ENCODE data around the gene SFXN3. TPM values are rescaled to one million over a fixed set of nuclear protein-coding genes. Genes with fewer than 3 reads are reported as not detected.

The SFXN3 gene
- total RNA-seq, 1 experiment from 2014 or later = 5.6 TPM

DNA sequence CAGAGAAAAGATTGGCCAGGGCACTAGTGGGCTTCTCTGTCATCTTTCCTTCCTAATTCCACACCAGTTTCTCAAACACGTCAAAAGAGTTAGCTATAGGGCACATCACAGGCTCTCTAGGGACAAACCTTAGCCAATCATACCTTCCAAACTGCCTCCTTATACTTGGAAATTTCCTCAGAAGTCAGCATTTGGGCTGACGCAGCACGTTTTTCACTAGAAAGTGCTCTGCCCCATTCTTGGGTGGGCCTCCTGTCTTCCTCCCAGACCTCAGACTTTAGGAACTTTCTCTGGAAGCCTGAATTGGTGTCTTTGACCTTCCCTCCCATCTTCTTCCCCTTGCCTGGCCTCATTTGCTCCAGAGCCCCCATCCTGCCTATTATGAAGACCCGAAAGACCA lies 11.1 kb downstream of the SFXN3 start:
- ATAC-seq = no peak
- Mint-ChIP-seq H3K36me3 (no peaks in the 10 kb centered on the region), H3K4me3 (peak overlapping the region; percentile 94), H3K9me3 (no peaks in the 10 kb centered on the region), H3K4me1 (peaks cover 28% of the 10 kb centered on the region), H3K27ac (peak overlapping the region; percentile 92), H3K27me3 (ENCODE audit: low read depth) (peaks cover 59% of the 10 kb centered on the region)
- DNase-seq (ENCODE audit: low spot score) = no peak
- TF ChIP-seq EMX1 (CRISPR knock-in tag; IDR thresholded peaks at IDR 0.05) (no peak), ELF4 (CRISPR knock-in tag; IDR thresholded peaks at IDR 0.05; ENCODE audit: low read depth) (no peak)
- ChIA-PET POLR2A (interaction anchor here (0.9 to 1.9 kb wide), 6 partner anchors 11 to 100 kb away, joined by 3 to 10 read pairs (median 5); partner anchors contain the start of genes KAZALD1, PDZD7 and SFXN3), CTCF (interaction anchor here (0.7 to 9.7 kb wide), 32 partner anchors 8 to 560 kb away, joined by 3 to 143 read pairs (median 9); partner anchors contain the start of genes KAZALD1, LZTS2, PDZD7 and SEMA4G)

- ChIA-PET CTCF (interaction anchor here (0.5 to 9.7 kb wide), 35 partner anchors 7 to 1674 kb away, joined by 3 to 143 read pairs (median 5); partner anchors contain the start of genes HIF1AN, KAZALD1, PDZD7 and SFXN3), POLR2A (interaction anchor here (0.7 to 1.9 kb wide), 12 partner anchors 11 to 190 kb away, joined by 3 to 10 read pairs (median 4); partner anchors contain the start of genes KAZALD1, PDZD7 and SFXN3)
- peak overlapping the region; percentile 94 for H3K4me3 Mint-ChIP-seq
- ATAC-seq (peak; percentile 86), DNase-seq (ENCODE audit: low spot score) (peak; percentile 99)
- peaks cover 33% of the 10 kb centered on the region for H3K4me1 Mint-ChIP-seq
- peaks cover 59% of the 10 kb centered on the region for H3K27me3 Mint-ChIP-seq (ENCODE audit: low read depth)
- H3K27ac Mint-ChIP-seq = peak overlapping the region; percentile 92
- no peaks in the 10 kb centered on the region for H3K9me3 Mint-ChIP-seq
- H3K36me3 Mint-ChIP-seq = no peaks in the 10 kb centered on the region
- no peak for TF ChIP-seq CDX4 (CRISPR knock-in tag; IDR thresholded peaks at IDR 0.05; ENCODE audit: borderline replicate concordance)
- no peak for TF ChIP-seq ZNF416 (CRISPR knock-in tag; IDR thresholded peaks at IDR 0.05)
- no peak for TF ChIP-seq USF2 (CRISPR knock-in tag; IDR thresholded peaks at IDR 0.05)
- no peak for TF ChIP-seq JAZF1 (CRISPR knock-in tag; IDR thresholded peaks at IDR 0.05)
- peak; percentile 65 for TF ChIP-seq SP1 (CRISPR knock-in tag; conservative IDR thresholded peaks at IDR 0.05)
- no peak for TF ChIP-seq ELF4 (CRISPR knock-in tag; IDR thresholded peaks at IDR 0.05; ENCODE audit: low read depth)
- TF ChIP-seq GABPB1 (CRISPR knock-in tag; IDR thresholded peaks at IDR 0.05) = no peak
- TF ChIP-seq, protein P1, sequence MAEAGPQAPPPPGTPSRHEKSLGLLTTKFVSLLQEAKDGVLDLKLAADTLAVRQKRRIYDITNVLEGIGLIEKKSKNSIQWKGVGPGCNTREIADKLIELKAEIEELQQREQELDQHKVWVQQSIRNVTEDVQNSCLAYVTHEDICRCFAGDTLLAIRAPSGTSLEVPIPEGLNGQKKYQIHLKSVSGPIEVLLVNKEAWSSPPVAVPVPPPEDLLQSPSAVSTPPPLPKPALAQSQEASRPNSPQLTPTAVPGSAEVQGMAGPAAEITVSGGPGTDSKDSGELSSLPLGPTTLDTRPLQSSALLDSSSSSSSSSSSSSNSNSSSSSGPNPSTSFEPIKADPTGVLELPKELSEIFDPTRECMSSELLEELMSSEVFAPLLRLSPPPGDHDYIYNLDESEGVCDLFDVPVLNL (CRISPR knock-in tag; IDR thresholded peaks at IDR 0.05; ENCODE audit: borderline replicate concordance, low read depth) = no peak
- TF ChIP-seq ARID4B (CRISPR knock-in tag; IDR thresholded peaks at IDR 0.05; ENCODE audit: borderline replicate concordance) = no peak
- 0 out of 2 replicates have a peak, but pooled peaks have one; percentile 30 for TF ChIP-seq ETV6 (CRISPR knock-in tag; IDR thresholded peaks at IDR 0.05)
- no peak for TF ChIP-seq ZNF671 (CRISPR knock-in tag; IDR thresholded peaks at IDR 0.05)
- no peak for TF ChIP-seq HMGXB4 (CRISPR knock-in tag; IDR thresholded peaks at IDR 0.05)
- TF ChIP-seq ZNF317 (CRISPR knock-in tag; IDR thresholded peaks at IDR 0.05; ENCODE audit: borderline replicate concordance, low read depth) = no peak
- TF ChIP-seq ZNF232 (CRISPR knock-in tag; IDR thresholded peaks at IDR 0.05) = no peak
- no peak for TF ChIP-seq EMX1 (CRISPR knock-in tag; IDR thresholded peaks at IDR 0.05)
- TF ChIP-seq GTF2I (CRISPR knock-in tag; conservative IDR thresholded peaks at IDR 0.05) = no peak
- TF ChIP-seq ATF2 (CRISPR knock-in tag; IDR thresholded peaks at IDR 0.05; ENCODE audit: borderline replicate concordance, low read depth) = no peak
- no peak for TF ChIP-seq NR1H2 (CRISPR knock-in tag; IDR thresholded peaks at IDR 0.05)
- TF ChIP-seq NFATC4 (CRISPR knock-in tag; IDR thresholded peaks at IDR 0.05) = no peak
- no peak for TF ChIP-seq IRF2 (CRISPR knock-in tag; IDR thresholded peaks at IDR 0.05; ENCODE audit: borderline replicate concordance, low read depth)
Observed at GRCh38 chr10:101042667-101043362, 11.8 kb downstream of the SFXN3 start.

All from WTC11 (cell line).